RWPE2 (cell line): ENCODE data around the gene CCDC174.

ENCODE experiments used
- ATAC-seq: fragments of 200-7000 bp; cut with Tn5 transposase; 3 replicates; pipeline ENCODE4 v1.9.1; 2021; ENCODE audit warnings: low read depth
- DNase-seq: peaks from one replicate; pipeline ENCODE4 v3.0.0-alpha.2; 2020; ENCODE audit warnings: low spot score
- H3K27ac ChIP-seq: fragments of 450-650 bp; 2 replicates; pipeline ENCODE4 v1.5.1; 2017; ENCODE audit warnings: mild to moderate bottlenecking; ENCODE audit not compliant: poor library complexity, severe bottlenecking
- H3K27me3 ChIP-seq: fragments of 250-450 bp; sonication (Bioruptor Pico); 2 replicates; pipeline ENCODE4 v1.5.1; 2021; ENCODE audit warnings: mild to moderate bottlenecking, moderate library complexity; ENCODE audit not compliant: insufficient read depth, poor library complexity, severe bottlenecking
- H3K36me3 ChIP-seq: fragments of 250-450 bp; sonication (Bioruptor Pico); 2 replicates; pipeline ENCODE4 v1.5.1; 2020; ENCODE audit warnings: low read depth, mild to moderate bottlenecking, moderate library complexity
- H3K4me1 ChIP-seq: fragments of 250-450 bp; sonication (Bioruptor Pico); 2 replicates; pipeline ENCODE4 v1.5.1; 2021; ENCODE audit warnings: mild to moderate bottlenecking, moderate library complexity; ENCODE audit not compliant: insufficient read depth, poor library complexity, severe bottlenecking
- H3K4me3 ChIP-seq: fragments of 250-450 bp; sonication (Bioruptor Pico); 2 replicates; pipeline ENCODE4 v1.5.1; 2021; ENCODE audit warnings: mild to moderate bottlenecking, moderate library complexity; ENCODE audit not compliant: severe bottlenecking
- H3K9me3 ChIP-seq: fragments of 250-450 bp; sonication (Bioruptor Pico); 2 replicates; pipeline ENCODE4 v1.5.1; 2021; ENCODE audit warnings: mild to moderate bottlenecking, moderate library complexity; ENCODE audit not compliant: severe bottlenecking
- CTCF ChIP-seq: fragments of 450-650 bp; IDR thresholded peaks from one replicate; pipeline ENCODE4 v1.5.1; 2017; ENCODE audit warnings: mild to moderate bottlenecking, moderate library complexity; ENCODE audit not compliant: poor library complexity, severe bottlenecking

CCDC174 gene

GRCh38 chr3:14624498-14624897 is 27.1 kb upstream of the CCDC174 start:
- H3K9me3 ChIP-seq = no peaks in the 10 kb centered on the region
- no peak overlapping the region for H3K27ac ChIP-seq
- H3K4me1 ChIP-seq = no peaks in the 10 kb centered on the region
- H3K27me3 ChIP-seq = no peaks in the 10 kb centered on the region
- H3K36me3 ChIP-seq = no peaks in the 10 kb centered on the region
- ATAC-seq (no peak), DNase-seq (no peak)
- no peak overlapping the region for H3K4me3 ChIP-seq
- no peak for TF ChIP-seq CTCF

GRCh38 chr3:14625443-14625842 is 26.1 kb upstream of the CCDC174 start:
- no peak for TF ChIP-seq CTCF
- no peaks in the 10 kb centered on the region for H3K9me3 ChIP-seq
- ATAC-seq = no peak
- H3K4me3 ChIP-seq = no peak overlapping the region
- H3K36me3 ChIP-seq = no peaks in the 10 kb centered on the region
- DNase-seq = no peak
- H3K27ac ChIP-seq = no peak overlapping the region
- H3K4me1 ChIP-seq = no peaks in the 10 kb centered on the region
- no peaks in the 10 kb centered on the region for H3K27me3 ChIP-seq

GRCh38 chr3:14627815-14628214 is 23.7 kb upstream of the CCDC174 start:
- Histone ChIP-seq H3K4me3 (no peak overlapping the region), H3K9me3 (no peaks in the 10 kb centered on the region), H3K4me1 (no peaks in the 10 kb centered on the region), H3K36me3 (no peaks in the 10 kb centered on the region), H3K27me3 (no peaks in the 10 kb centered on the region), H3K27ac (no peak overlapping the region)
- TF ChIP-seq CTCF = no peak
- DNase-seq = no peak
- no peak for ATAC-seq

- Histone ChIP-seq H3K27ac (no peak overlapping the region), H3K9me3 (no peaks in the 10 kb centered on the region), H3K4me1 (no peaks in the 10 kb centered on the region), H3K36me3 (no peaks in the 10 kb centered on the region), H3K4me3 (no peak overlapping the region), H3K27me3 (no peaks in the 10 kb centered on the region)
- DNase-seq (no peak), ATAC-seq (no peak)
- no peak for TF ChIP-seq CTCF
Observed at GRCh38 chr3:14628406-14628805, 23.2 kb upstream of the CCDC174 start.

GRCh38 chr3:14630404-14631100 is 21.0 kb upstream of the CCDC174 start:
- H3K27ac ChIP-seq = no peak overlapping the region
- no peaks in the 10 kb centered on the region for H3K27me3 ChIP-seq
- ATAC-seq (no peak), DNase-seq (no peak)
- H3K36me3 ChIP-seq = no peaks in the 10 kb centered on the region
- peaks cover 3% of the 10 kb centered on the region for H3K4me1 ChIP-seq
- H3K9me3 ChIP-seq = no peaks in the 10 kb centered on the region
- no peak for TF ChIP-seq CTCF
- H3K4me3 ChIP-seq = no peak overlapping the region
